ENCODE data around the gene REN.

Gene REN

GRCh38 chr1:204190212-204191211 is 24.4 kb upstream of the REN start:
- no peak for DNase-seq (ENCODE audit: extremely low read depth, insufficient read length)
- no peak overlapping the region for H3K4me3 ChIP-seq (replicated peaks; ENCODE audit: low read depth, low read length)
- H3K27me3 ChIP-seq (replicated peaks; ENCODE audit: control insufficient read depth, insufficient read depth, low read length): peaks cover 4% of the 10 kb centered on the region
- TF ChIP-seq, protein P1, sequence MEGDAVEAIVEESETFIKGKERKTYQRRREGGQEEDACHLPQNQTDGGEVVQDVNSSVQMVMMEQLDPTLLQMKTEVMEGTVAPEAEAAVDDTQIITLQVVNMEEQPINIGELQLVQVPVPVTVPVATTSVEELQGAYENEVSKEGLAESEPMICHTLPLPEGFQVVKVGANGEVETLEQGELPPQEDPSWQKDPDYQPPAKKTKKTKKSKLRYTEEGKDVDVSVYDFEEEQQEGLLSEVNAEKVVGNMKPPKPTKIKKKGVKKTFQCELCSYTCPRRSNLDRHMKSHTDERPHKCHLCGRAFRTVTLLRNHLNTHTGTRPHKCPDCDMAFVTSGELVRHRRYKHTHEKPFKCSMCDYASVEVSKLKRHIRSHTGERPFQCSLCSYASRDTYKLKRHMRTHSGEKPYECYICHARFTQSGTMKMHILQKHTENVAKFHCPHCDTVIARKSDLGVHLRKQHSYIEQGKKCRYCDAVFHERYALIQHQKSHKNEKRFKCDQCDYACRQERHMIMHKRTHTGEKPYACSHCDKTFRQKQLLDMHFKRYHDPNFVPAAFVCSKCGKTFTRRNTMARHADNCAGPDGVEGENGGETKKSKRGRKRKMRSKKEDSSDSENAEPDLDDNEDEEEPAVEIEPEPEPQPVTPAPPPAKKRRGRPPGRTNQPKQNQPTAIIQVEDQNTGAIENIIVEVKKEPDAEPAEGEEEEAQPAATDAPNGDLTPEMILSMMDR (IDR thresholded peaks at IDR 0.05; ENCODE audit: insufficient read depth, low read length, poor library complexity, severe bottlenecking): no peak
- H3K36me3 ChIP-seq (ENCODE audit: control insufficient read depth, insufficient read depth, low read length): no peaks in the 10 kb centered on the region

GRCh38 chr1:204188959-204189639 is 23.0 kb upstream of the REN start:
- TF ChIP-seq, protein P1 (IDR thresholded peaks at IDR 0.05; ENCODE audit: insufficient read depth, low read length, poor library complexity, severe bottlenecking): no peak
- DNase-seq (ENCODE audit: extremely low read depth, insufficient read length): no peak
- Histone ChIP-seq H3K36me3 (ENCODE audit: control insufficient read depth, insufficient read depth, low read length) (no peaks in the 10 kb centered on the region), H3K27me3 (replicated peaks; ENCODE audit: control insufficient read depth, insufficient read depth, low read length) (peaks cover 4% of the 10 kb centered on the region), H3K4me3 (replicated peaks; ENCODE audit: low read depth, low read length) (no peak overlapping the region)

DNA sequence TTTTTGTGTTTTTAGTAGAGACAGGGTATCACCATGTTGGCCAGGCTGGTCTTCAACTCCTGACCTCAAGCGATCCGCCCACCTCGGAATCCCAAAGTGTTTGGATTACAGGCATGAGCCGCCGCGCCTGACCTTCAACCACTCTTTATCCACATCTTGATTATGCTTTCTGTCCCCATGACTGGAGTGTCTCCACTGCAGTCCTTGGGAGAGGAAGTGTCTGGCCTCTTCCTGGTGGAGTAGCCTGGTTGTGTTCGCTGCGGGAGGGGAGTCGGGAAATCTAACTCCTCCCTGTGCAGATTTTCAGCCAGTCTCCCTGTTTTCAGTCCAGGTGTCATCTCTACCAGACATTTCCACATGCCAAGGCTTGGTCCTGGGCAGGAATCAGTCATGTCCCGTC is 20.5 kb upstream of the REN start:
- H3K36me3 ChIP-seq (ENCODE audit: control insufficient read depth, insufficient read depth, low read length): no peaks in the 10 kb centered on the region
- no peak overlapping the region for H3K4me3 ChIP-seq (replicated peaks; ENCODE audit: low read depth, low read length)
- TF ChIP-seq, protein P1 (IDR thresholded peaks at IDR 0.05; ENCODE audit: insufficient read depth, low read length, poor library complexity, severe bottlenecking): no peak
- no peak for DNase-seq (ENCODE audit: extremely low read depth, insufficient read length)
- peaks cover 4% of the 10 kb centered on the region for H3K27me3 ChIP-seq (replicated peaks; ENCODE audit: control insufficient read depth, insufficient read depth, low read length)

GRCh38 chr1:204181116-204181515 is 15.0 kb upstream of the REN start:
- Histone ChIP-seq H3K36me3 (ENCODE audit: control insufficient read depth, insufficient read depth, low read length) (no peaks in the 10 kb centered on the region), H3K4me3 (replicated peaks; ENCODE audit: low read depth, low read length) (no peak overlapping the region), H3K27me3 (replicated peaks; ENCODE audit: control insufficient read depth, insufficient read depth, low read length) (no peaks in the 10 kb centered on the region; the same call in 1 of the 2 replicates)
- TF ChIP-seq, protein P1 (IDR thresholded peaks at IDR 0.05; ENCODE audit: insufficient read depth, low read length, poor library complexity, severe bottlenecking): no peak
- DNase-seq (ENCODE audit: extremely low read depth, insufficient read length): no peak

- no peaks in the 10 kb centered on the region; the same call in 1 of the 2 replicates for H3K27me3 ChIP-seq (replicated peaks; ENCODE audit: control insufficient read depth, insufficient read depth, low read length)
- H3K36me3 ChIP-seq (ENCODE audit: control insufficient read depth, insufficient read depth, low read length): no peaks in the 10 kb centered on the region
- TF ChIP-seq, protein P1 (IDR thresholded peaks at IDR 0.05; ENCODE audit: insufficient read depth, low read length, poor library complexity, severe bottlenecking): no peak
- no peak overlapping the region for H3K4me3 ChIP-seq (replicated peaks; ENCODE audit: low read depth, low read length)
- DNase-seq (ENCODE audit: extremely low read depth, insufficient read length): no peak
These were observed 14.0 kb upstream of the REN start for GRCh38 chr1:204180133-204180532.
